GM23338 (cell line): ENCODE measurements around the gene BATF3. TPM values are rescaled to one million over a fixed set of nuclear protein-coding genes. Genes with fewer than 3 reads are reported as not detected.

ENCODE experiments used
- ATAC-seq: fragments of 200-7000 bp; cut with Tn5 transposase; 3 replicates; pipeline ENCODE4 v1.9.1; 2020
- DNase-seq: peaks from one replicate; pipeline ENCODE4 v3.0.0-alpha.2; 2015; ENCODE audit warnings: low spot score
- H2AFZ ChIP-seq: fragments of 200-600 bp; sonication (generic); 2 replicates; pipeline ENCODE4 v1.8.0; 2016; ENCODE audit warnings: antibody characterized with exemption, mild to moderate bottlenecking, moderate library complexity
- H3F3A ChIP-seq: fragments of 200-600 bp; sonication (generic); replicated peaks from 2 replicates; pipeline ENCODE4 v1.8.0; 2017; ENCODE audit warnings: antibody characterized with exemption, mixed run types, low read depth
- H3K27ac ChIP-seq: fragments of 200-600 bp; sonication (generic); 2 replicates; pipeline ENCODE4 v1.6.1; 2016; ENCODE audit warnings: low read depth
- H3K27me3 ChIP-seq: fragments of 200-600 bp; sonication (generic); 2 replicates; pipeline ENCODE4 v1.8.0; 2016; ENCODE audit warnings: mild to moderate bottlenecking, mixed run types, moderate library complexity; ENCODE audit not compliant: insufficient read depth
- H3K36me3 ChIP-seq: fragments of 200-600 bp; sonication (generic); 2 replicates; pipeline ENCODE4 v1.8.0; 2016; ENCODE audit warnings: mild to moderate bottlenecking; ENCODE audit not compliant: insufficient read depth
- H3K4me1 ChIP-seq: fragments of 200-600 bp; sonication (generic); 2 replicates; pipeline ENCODE4 v1.8.0; 2016; ENCODE audit warnings: mild to moderate bottlenecking, moderate library complexity; ENCODE audit not compliant: insufficient read depth
- H3K4me2 ChIP-seq: fragments of 200-600 bp; sonication (generic); 2 replicates; pipeline ENCODE4 v1.7.1; 2017; ENCODE audit warnings: mixed run types
- H3K4me3 ChIP-seq: fragments of 200-600 bp; sonication (generic); 2 replicates; pipeline ENCODE4 v1.6.1; 2016; ENCODE audit warnings: mixed run types
- H3K79me2 ChIP-seq: fragments of 200-600 bp; sonication (generic); replicated peaks from 2 replicates; pipeline ENCODE4 v1.8.0; 2017; ENCODE audit warnings: mild to moderate bottlenecking; ENCODE audit not compliant: insufficient read depth
- H3K9me2 ChIP-seq: fragments of 200-600 bp; sonication (generic); 2 replicates; pipeline ENCODE4 v1.8.0; 2017; ENCODE audit not compliant: insufficient read depth
- H4K20me1 ChIP-seq: fragments of 200-600 bp; sonication (generic); replicated peaks from 2 replicates; pipeline ENCODE4 v1.8.0; 2017; ENCODE audit warnings: mild to moderate bottlenecking; ENCODE audit not compliant: insufficient read depth
- H3K27ac Mint-ChIP-seq: 2 replicates; pipeline ENCODE4 v1.8.0; 2020; ENCODE audit warnings: inconsistent platforms, mild to moderate bottlenecking, moderate library complexity, mixed read lengths
- H3K27me3 Mint-ChIP-seq: 3 replicates; pipeline ENCODE4 v1.8.0; 2022; ENCODE audit warnings: low read depth, mild to moderate bottlenecking, moderate library complexity, mixed read lengths, inconsistent platforms; ENCODE audit not compliant: insufficient read depth, poor library complexity
- H3K36me3 Mint-ChIP-seq: 3 replicates; pipeline ENCODE4 v1.8.0; 2021; ENCODE audit warnings: low read depth, mild to moderate bottlenecking, inconsistent platforms, moderate library complexity, mixed read lengths
- H3K4me1 Mint-ChIP-seq: 3 replicates; pipeline ENCODE4 v1.8.0; 2020; ENCODE audit warnings: mild to moderate bottlenecking, inconsistent platforms, mixed read lengths
- H3K4me3 Mint-ChIP-seq: 3 replicates; pipeline ENCODE4 v1.8.0; 2021; ENCODE audit warnings: moderate library complexity, mild to moderate bottlenecking, inconsistent platforms, mixed read lengths
- H3K9me3 Mint-ChIP-seq: 3 replicates; pipeline ENCODE4 v1.8.0; 2020; ENCODE audit warnings: moderate library complexity, mild to moderate bottlenecking, inconsistent platforms, mixed read lengths
- CREB1 ChIP-seq: fragments of 250-450 bp; sonication (Bioruptor Pico); IDR thresholded peaks from 2 replicates; pipeline ENCODE4 v1.5.0; 2020; ENCODE audit warnings: low read depth, mild to moderate bottlenecking, moderate library complexity
- CTCF ChIP-seq, 2 experiments: fragments of 200-600 bp in 1 of 2; sonication (generic) in 1 of 2; conservative IDR thresholded peaks; 2 replicates each; pipeline versions ENCODE4 v1.5.1 to v1.6.1; 2016 to 2017; ENCODE audit warnings: antibody characterized with exemption in 2 of 2, low read depth in 2 of 2, mild to moderate bottlenecking in 2 of 2, moderate library complexity in 1 of 2
- ETS1 ChIP-seq: IDR thresholded peaks from 2 replicates; pipeline ENCODE4 v1.6.1; 2016; ENCODE audit warnings: antibody characterized with exemption
- EZH2 ChIP-seq: fragments of 200-600 bp; sonication (generic); IDR thresholded peaks from one replicate; pipeline ENCODE4 v1.8.0; 2017; ENCODE audit warnings: antibody characterized with exemption, mild to moderate bottlenecking, low read depth; ENCODE audit not compliant: unreplicated experiment
- EZH2phosphoT487 ChIP-seq: fragments of 200-600 bp; sonication (generic); IDR thresholded peaks from one replicate; pipeline ENCODE4 v1.8.1; 2018; ENCODE audit warnings: antibody characterized with exemption; ENCODE audit not compliant: unreplicated experiment
- JUNB ChIP-seq: IDR thresholded peaks from one replicate; pipeline ENCODE4 v1.6.1; 2016; ENCODE audit warnings: antibody characterized with exemption; ENCODE audit not compliant: unreplicated experiment
- NANOG ChIP-seq: IDR thresholded peaks from 2 replicates; pipeline ENCODE4 v1.6.1; 2016; ENCODE audit warnings: antibody characterized with exemption, borderline replicate concordance
- POLR2AphosphoS5 ChIP-seq: IDR thresholded peaks from 2 replicates; pipeline ENCODE4 v1.6.1; 2016; ENCODE audit warnings: antibody characterized with exemption, low read depth
- REST ChIP-seq: IDR thresholded peaks from one replicate; pipeline ENCODE4 v1.6.1; 2018; ENCODE audit warnings: antibody characterized with exemption; ENCODE audit not compliant: unreplicated experiment
- STAT1 ChIP-seq: IDR thresholded peaks from one replicate; pipeline ENCODE4 v1.6.1; 2016; ENCODE audit warnings: antibody characterized with exemption; ENCODE audit not compliant: unreplicated experiment
- ZNF114 ChIP-seq: fragments of 250-450 bp; sonication (Bioruptor Pico); IDR thresholded peaks from 2 replicates; pipeline ENCODE4 v1.5.0; 2020; ENCODE audit warnings: mild to moderate bottlenecking, moderate library complexity
- ZNF331 ChIP-seq: fragments of 250-450 bp; sonication (Bioruptor Pico); IDR thresholded peaks from 2 replicates; pipeline ENCODE4 v1.5.0; 2020; ENCODE audit warnings: low read depth, mild to moderate bottlenecking, moderate library complexity
- ZNF462 ChIP-seq: fragments of 250-450 bp; sonication (Bioruptor Pico); IDR thresholded peaks from 2 replicates; pipeline ENCODE4 v1.5.0; 2020; ENCODE audit warnings: mild to moderate bottlenecking, moderate library complexity
- polyA plus RNA-seq: library from polyadenylated mRNA; unstranded; fragments of >200 nt; fragmentation: Nextera tagmentation; extraction: Ambion mirVana; gene quantifications from 2 replicates; pipeline ENCODE4 v1.2.1, GENCODE V29; 2016
- total RNA-seq: library from RNA; depleted of rRNA; stranded (reverse); fragments of >200 nt; shearing (Covaris generic); gene quantifications from 2 replicates; pipeline ENCODE4 v1.2.3, GENCODE V29; 2014

The BATF3 gene
- total and polyA plus RNA-seq, 2 experiments from 2014 or later: 3.6 to 7.8 TPM

- H3K4me3 Mint-ChIP-seq: no peak overlapping the region
- H3K27ac ChIP-seq: no peak overlapping the region
- H3K27me3 Mint-ChIP-seq: peaks cover 2% of the 10 kb centered on the region
These were observed 47.0 kb downstream of the BATF3 start for GRCh38 chr1:212652609-212653008.

More at GRCh38 chr1:212652609-212653008, 47.0 kb downstream of the BATF3 start:
- H3K4me1 ChIP-seq: no peaks in the 10 kb centered on the region
- ATAC-seq: no peak
- DNase-seq: no peak
- H4K20me1 ChIP-seq: no peaks in the 10 kb centered on the region
- peaks cover 2% of the 10 kb centered on the region; the same call in 1 of the 3 replicates for H3K9me3 Mint-ChIP-seq
- no peak overlapping the region for H3K27ac Mint-ChIP-seq
- H3K4me2 ChIP-seq: no peak overlapping the region
- TF ChIP-seq JUNB (no peak), ZNF462 (CRISPR knock-in tag) (no peak), CTCF (conservative IDR thresholded peaks at IDR 0.05; ENCODE audit: low read depth in 2 of 2) (no peak), EZH2 (no peak), STAT1 (no peak), NANOG (no peak), CREB1 (CRISPR knock-in tag) (no peak), POLR2AphosphoS5 (no peak), EZH2phosphoT487 (no peak), REST (no peak), ZNF114 (no peak), ETS1 (no peak), ZNF331 (CRISPR knock-in tag) (no peak)
- H3K36me3 ChIP-seq: no peaks in the 10 kb centered on the region
- H3F3A ChIP-seq: no peaks in the 10 kb centered on the region
- H3K4me1 Mint-ChIP-seq: no peaks in the 10 kb centered on the region
- peaks cover 5% of the 10 kb centered on the region for H3K36me3 Mint-ChIP-seq
- H3K9me2 ChIP-seq: 0 out of 2 replicates have a peak, but pooled peaks cover 4% of the 10 kb centered on the region
- H3K4me3 ChIP-seq: no peak overlapping the region
- no peaks in the 10 kb centered on the region for H3K79me2 ChIP-seq
- no peak overlapping the region for H2AFZ ChIP-seq
- H3K27me3 ChIP-seq: no peaks in the 10 kb centered on the region
